ENCODE data around the gene NUP50. TPM values are rescaled to one million over a fixed set of nuclear protein-coding genes. Genes with fewer than 3 reads are reported as not detected.

NUP50 gene
- total RNA-seq, 1 donor from 2014 or later, result 19.8 TPM

DNA sequence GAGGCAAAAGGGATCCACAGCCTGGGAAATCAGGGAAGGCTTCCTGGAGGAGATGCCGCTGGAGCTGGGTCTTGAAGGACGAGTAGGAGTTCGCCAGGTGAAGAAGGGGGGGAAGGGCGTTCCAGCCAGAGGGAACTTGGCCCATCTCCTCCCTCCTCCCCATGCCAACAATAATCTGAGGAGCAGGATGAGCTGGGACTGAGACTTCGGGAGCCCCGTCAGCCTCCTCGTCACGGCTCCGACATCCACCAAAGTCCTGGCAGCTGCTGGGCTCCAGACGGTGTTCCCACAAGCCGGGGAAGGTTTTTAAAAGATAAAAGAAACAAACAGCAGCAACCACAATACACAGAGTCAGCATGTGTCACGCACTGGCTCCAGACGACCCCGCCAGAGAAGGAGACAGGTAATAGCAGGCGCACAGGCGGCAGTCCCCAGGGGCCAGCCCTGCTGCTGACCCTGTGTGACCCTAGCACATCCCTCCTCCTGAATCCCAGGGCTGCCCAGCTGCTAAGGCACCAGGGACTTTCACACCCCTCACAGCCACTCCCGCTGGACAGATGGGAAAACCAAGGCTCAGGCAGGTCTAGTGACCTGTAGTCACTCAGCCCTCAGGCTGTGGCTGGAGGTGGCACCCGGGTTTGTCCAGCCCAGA is 37.3 kb downstream of the NUP50 start:
- H3K36me3 ChIP-seq (ENCODE audit: control insufficient read depth in 3 of 3, insufficient read depth in 3 of 3, low read length in 3 of 3), result peaks cover 29 to 66% (median 51%) of the 10 kb centered on the region in 3 donors
- no peak overlapping the region for H3K9ac ChIP-seq (ENCODE audit: low read depth in 1 of 3, low read length in 3 of 3)
- no peaks in the 10 kb centered on the region for H3K27me3 ChIP-seq (ENCODE audit: control insufficient read depth in 3 of 3, insufficient read depth in 3 of 3, low read length in 3 of 3)
- H3K4me3 ChIP-seq (ENCODE audit: low read length in 3 of 3), result no peak overlapping the region
- H3K4me1 ChIP-seq (ENCODE audit: control insufficient read depth in 3 of 3, insufficient read depth in 3 of 3, low read length in 3 of 3), result peaks cover 0 to 3% (median 0%) of the 10 kb centered on the region in 3 donors
- no peak overlapping the region for H3K27ac ChIP-seq (ENCODE audit: low read depth, low read length)
- H3K9me3 ChIP-seq (ENCODE audit: control insufficient read depth in 3 of 3, low read length in 3 of 3), result no peaks in the 10 kb centered on the region

DNA sequence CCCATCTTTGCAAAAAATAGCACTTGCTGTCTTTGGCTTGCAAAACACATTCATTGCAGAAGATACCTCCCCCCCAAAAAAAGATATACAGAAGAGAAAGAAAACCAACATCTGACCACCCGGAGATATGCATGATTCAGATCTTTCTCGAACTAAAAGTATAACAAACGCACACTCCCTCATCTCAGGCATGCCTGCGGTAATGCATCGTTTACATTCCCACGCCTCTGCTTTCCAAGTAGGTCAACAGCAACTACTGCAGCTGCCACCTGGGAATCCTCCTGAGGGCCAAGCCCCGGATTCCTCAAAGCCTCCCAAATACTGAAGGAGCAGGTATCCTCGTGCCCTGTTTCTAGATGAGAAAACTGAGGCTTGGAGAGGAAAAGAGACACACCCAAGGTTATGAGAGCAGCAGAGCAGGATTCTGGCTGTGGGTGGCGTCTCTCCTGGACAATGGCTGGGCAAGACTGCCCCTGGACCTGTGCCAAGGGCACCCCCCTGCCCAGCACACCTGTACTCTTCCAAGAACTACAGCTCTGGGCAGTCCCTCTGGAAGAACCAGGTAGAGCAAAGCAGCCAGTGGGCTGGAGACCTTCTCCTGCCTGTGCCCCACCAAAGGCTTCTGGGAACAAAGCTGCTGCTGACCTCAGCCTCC is 38.1 kb downstream of the NUP50 start:
- Histone ChIP-seq H3K27me3 (ENCODE audit: control insufficient read depth in 3 of 3, insufficient read depth in 3 of 3, low read length in 3 of 3) (no peaks in the 10 kb centered on the region), H3K27ac (ENCODE audit: low read depth, low read length) (no peak overlapping the region), H3K36me3 (ENCODE audit: control insufficient read depth in 3 of 3, insufficient read depth in 3 of 3, low read length in 3 of 3) (peaks cover 29 to 61% (median 50%) of the 10 kb centered on the region in 3 donors), H3K9me3 (ENCODE audit: control insufficient read depth in 3 of 3, low read length in 3 of 3) (no peaks in the 10 kb centered on the region), H3K4me3 (ENCODE audit: low read length in 3 of 3) (no peak overlapping the region), H3K4me1 (ENCODE audit: control insufficient read depth in 3 of 3, insufficient read depth in 3 of 3, low read length in 3 of 3) (peaks cover 0 to 3% (median 0%) of the 10 kb centered on the region in 3 donors), H3K9ac (ENCODE audit: low read depth in 1 of 3, low read length in 3 of 3) (no peak overlapping the region)

DNA sequence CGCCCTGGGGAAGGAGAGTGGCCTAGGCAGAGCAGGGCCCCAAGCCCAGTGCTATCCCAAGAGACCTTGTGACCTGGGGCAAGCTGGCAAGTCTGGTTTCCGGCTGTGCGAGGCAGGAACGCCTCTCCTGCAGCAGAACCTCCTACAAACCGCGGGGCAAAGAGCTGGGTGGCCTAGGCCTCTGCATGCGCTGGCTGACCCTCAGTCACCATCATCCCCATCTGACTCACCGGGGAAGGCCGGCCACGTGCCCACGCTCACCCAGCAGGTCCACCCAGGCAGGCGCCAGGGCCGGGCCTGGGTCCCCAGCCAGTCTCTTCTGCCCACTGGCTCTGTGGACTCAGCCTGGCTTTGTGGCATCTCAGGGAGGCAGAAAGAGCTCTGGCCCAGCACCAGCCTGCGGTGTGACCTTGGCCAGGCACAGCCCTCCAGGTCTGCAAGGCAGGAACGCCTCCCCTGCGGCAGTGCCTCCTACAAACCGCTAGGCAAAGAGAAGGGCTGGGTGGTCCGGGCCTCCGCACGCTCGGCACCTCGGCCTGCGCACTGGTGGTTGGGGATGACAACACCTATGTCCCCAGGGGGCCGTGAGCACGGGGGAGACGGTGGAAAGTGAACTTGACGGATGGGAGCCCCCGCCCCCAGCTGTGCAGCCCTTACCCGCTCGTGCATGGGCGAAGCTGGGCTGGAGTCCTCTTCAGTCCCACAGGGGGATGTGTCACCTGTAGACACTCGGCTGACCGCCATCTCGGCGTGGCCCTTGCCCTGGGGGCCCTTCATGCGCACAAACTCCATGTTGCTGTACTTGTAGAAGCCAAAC is 38.8 kb downstream of the NUP50 start:
- H3K9ac ChIP-seq (ENCODE audit: low read depth in 1 of 3, low read length in 3 of 3), result no peak overlapping the region
- peaks cover 24 to 61% (median 45%) of the 10 kb centered on the region in 3 donors for H3K36me3 ChIP-seq (ENCODE audit: control insufficient read depth in 3 of 3, insufficient read depth in 3 of 3, low read length in 3 of 3)
- peaks cover 0 to 3% (median 0%) of the 10 kb centered on the region in 3 donors for H3K4me1 ChIP-seq (ENCODE audit: control insufficient read depth in 3 of 3, insufficient read depth in 3 of 3, low read length in 3 of 3)
- H3K27ac ChIP-seq (ENCODE audit: low read depth, low read length), result no peak overlapping the region
- no peak overlapping the region for H3K4me3 ChIP-seq (ENCODE audit: low read length in 3 of 3)
- no peaks in the 10 kb centered on the region for H3K9me3 ChIP-seq (ENCODE audit: control insufficient read depth in 3 of 3, low read length in 3 of 3)
- no peaks in the 10 kb centered on the region for H3K27me3 ChIP-seq (ENCODE audit: control insufficient read depth in 3 of 3, insufficient read depth in 3 of 3, low read length in 3 of 3)

DNA sequence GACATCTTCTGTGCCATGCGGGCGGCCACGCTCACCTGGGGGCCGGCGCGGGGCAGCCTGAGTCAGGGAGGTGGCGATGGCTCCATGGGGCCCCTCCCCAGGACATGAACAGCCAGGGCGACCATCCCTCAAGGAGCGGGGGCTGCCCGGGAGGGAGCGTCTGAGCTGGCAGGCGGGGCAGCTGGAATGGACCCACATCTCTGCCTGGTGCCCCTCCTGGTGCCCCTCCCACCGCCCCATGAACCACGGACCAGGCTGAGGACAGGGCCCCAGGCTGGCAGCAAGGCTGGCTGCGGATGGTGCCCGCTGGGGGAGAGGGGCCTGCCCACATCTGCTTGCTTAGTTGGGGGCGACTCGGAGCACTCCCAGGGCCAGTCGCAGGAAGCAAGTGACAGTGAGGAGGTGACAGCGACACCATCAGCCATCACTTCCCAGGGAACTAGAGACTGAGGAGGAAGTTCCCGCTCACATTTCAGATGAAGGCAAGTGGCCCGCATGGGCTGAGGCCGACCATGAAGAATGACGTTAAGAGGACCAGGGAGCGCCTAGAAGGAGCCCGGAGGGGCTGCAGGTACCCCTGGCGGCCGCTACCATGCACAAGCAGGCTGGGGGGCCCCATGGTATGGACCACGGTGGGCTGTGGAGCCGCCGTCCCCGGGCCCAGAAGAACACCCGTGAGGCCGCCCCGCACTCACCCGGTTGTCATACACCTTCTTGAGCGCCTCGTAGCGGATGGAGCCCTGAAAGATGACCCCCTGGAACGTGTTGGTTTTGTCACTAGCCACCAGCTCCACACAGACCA is 39.6 kb downstream of the NUP50 start:
- Histone ChIP-seq H3K36me3 (ENCODE audit: control insufficient read depth in 3 of 3, insufficient read depth in 3 of 3, low read length in 3 of 3) (peaks cover 20 to 53% (median 40%) of the 10 kb centered on the region in 3 donors), H3K9me3 (ENCODE audit: control insufficient read depth in 3 of 3, low read length in 3 of 3) (no peaks in the 10 kb centered on the region), H3K9ac (ENCODE audit: low read depth in 1 of 3, low read length in 3 of 3) (no peak overlapping the region), H3K4me1 (ENCODE audit: control insufficient read depth in 3 of 3, insufficient read depth in 3 of 3, low read length in 3 of 3) (peaks cover 0 to 3% (median 0%) of the 10 kb centered on the region in 3 donors), H3K4me3 (ENCODE audit: low read length in 3 of 3) (no peak overlapping the region), H3K27ac (ENCODE audit: low read depth, low read length) (no peak overlapping the region), H3K27me3 (ENCODE audit: control insufficient read depth in 3 of 3, insufficient read depth in 3 of 3, low read length in 3 of 3) (no peaks in the 10 kb centered on the region)

DNA sequence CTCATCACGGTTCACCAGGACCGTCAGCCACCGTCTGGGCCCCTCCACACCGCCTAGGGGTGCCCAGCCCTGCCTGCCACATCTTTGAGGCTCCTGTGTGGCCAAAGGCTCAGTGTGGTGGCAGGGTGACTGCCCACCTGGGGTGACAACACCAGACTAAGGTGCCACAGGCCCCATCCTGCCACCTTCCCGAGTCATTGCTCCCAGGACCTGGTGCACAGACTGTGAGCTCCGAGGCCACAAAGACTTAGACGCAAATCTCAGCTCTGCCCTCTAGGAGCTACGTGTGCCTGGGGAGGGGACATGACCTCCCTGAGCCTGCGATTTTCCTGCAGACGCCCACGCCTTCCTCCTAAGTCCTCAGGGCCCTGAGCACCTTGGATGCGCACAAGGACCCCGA is 40.5 kb downstream of the NUP50 start:
- Histone ChIP-seq H3K36me3 (ENCODE audit: control insufficient read depth in 3 of 3, insufficient read depth in 3 of 3, low read length in 3 of 3) (peaks cover 19 to 48% (median 38%) of the 10 kb centered on the region in 3 donors), H3K9me3 (ENCODE audit: control insufficient read depth in 3 of 3, low read length in 3 of 3) (no peaks in the 10 kb centered on the region), H3K9ac (ENCODE audit: low read depth in 1 of 3, low read length in 3 of 3) (no peak overlapping the region), H3K4me1 (ENCODE audit: control insufficient read depth in 3 of 3, insufficient read depth in 3 of 3, low read length in 3 of 3) (peaks cover 0 to 4% (median 2%) of the 10 kb centered on the region in 3 donors), H3K27me3 (ENCODE audit: control insufficient read depth in 3 of 3, insufficient read depth in 3 of 3, low read length in 3 of 3) (no peaks in the 10 kb centered on the region), H3K27ac (ENCODE audit: low read depth, low read length) (no peak overlapping the region), H3K4me3 (ENCODE audit: low read length in 3 of 3) (no peak overlapping the region)

DNA sequence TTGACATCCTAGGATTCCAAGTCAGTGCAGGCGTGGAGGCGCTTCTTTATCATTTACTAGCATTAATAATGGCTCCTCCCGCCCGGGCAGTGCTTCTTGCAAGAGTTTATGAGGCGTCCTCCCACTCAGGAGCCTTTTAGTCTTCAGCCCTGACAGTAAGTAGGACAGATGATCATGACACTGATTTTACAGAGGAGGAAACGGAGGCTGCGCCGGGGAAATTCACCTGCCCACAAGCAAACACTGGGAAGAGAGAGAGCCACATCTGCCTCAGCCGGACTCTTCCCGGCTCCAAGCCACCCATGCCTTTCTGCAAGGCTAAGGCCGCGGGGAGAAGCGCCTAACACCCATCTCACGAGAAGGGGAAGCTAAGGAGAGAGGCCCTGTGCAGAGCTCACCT is 41.1 kb downstream of the NUP50 start:
- no peak overlapping the region for H3K27ac ChIP-seq (ENCODE audit: low read depth, low read length)
- H3K9me3 ChIP-seq (ENCODE audit: control insufficient read depth in 3 of 3, low read length in 3 of 3), result no peaks in the 10 kb centered on the region
- no peak overlapping the region for H3K4me3 ChIP-seq (ENCODE audit: low read length in 3 of 3)
- no peaks in the 10 kb centered on the region for H3K27me3 ChIP-seq (ENCODE audit: control insufficient read depth in 3 of 3, insufficient read depth in 3 of 3, low read length in 3 of 3)
- H3K4me1 ChIP-seq (ENCODE audit: control insufficient read depth in 3 of 3, insufficient read depth in 3 of 3, low read length in 3 of 3), result peaks cover 0 to 7% (median 6%) of the 10 kb centered on the region in 3 donors
- H3K9ac ChIP-seq (ENCODE audit: low read depth in 1 of 3, low read length in 3 of 3), result no peak overlapping the region
- H3K36me3 ChIP-seq (ENCODE audit: control insufficient read depth in 3 of 3, insufficient read depth in 3 of 3, low read length in 3 of 3), result peaks cover 14 to 42% (median 32%) of the 10 kb centered on the region in 3 donors

DNA sequence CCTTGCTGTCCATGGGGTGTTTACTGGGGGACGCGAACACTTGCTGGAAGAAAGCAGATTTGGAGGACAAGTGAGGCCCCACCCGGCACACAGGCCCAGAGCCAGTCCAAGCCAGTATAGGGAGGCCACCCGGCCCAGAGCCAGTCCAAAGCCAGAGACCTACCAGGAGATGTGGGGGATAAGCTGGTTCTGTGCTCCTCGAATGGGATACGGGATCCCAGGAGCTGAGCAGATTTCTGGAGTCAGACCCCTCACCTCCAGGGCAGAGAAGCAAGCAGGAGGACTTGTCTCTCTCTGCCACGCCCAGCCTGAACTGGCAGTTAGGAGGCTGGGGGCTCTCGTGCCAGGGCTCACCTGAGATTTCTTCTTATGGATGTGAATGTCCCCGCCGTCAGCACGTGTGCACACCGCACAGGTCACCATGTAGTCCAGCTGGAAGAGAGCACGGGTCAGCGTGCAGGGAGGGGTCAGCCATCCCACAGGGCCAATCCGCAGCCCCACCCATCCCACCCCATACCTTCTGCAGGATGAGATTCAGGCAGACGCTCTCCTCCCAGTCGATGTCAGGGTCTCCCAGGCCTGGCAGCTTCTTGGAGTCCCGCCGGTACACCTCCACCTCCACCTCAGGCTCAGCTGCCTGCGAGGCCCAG is 41.7 kb downstream of the NUP50 start:
- Histone ChIP-seq H3K9ac (ENCODE audit: low read depth in 1 of 3, low read length in 3 of 3) (no peak overlapping the region), H3K27ac (ENCODE audit: low read depth, low read length) (no peak overlapping the region), H3K9me3 (ENCODE audit: control insufficient read depth in 3 of 3, low read length in 3 of 3) (no peaks in the 10 kb centered on the region), H3K36me3 (ENCODE audit: control insufficient read depth in 3 of 3, insufficient read depth in 3 of 3, low read length in 3 of 3) (peaks cover 16 to 38% (median 28%) of the 10 kb centered on the region in 3 donors), H3K4me3 (ENCODE audit: low read length in 3 of 3) (no peak overlapping the region), H3K27me3 (ENCODE audit: control insufficient read depth in 3 of 3, insufficient read depth in 3 of 3, low read length in 3 of 3) (no peaks in the 10 kb centered on the region), H3K4me1 (ENCODE audit: control insufficient read depth in 3 of 3, insufficient read depth in 3 of 3, low read length in 3 of 3) (peaks cover 3 to 13% (median 6%) of the 10 kb centered on the region in 3 donors)

DNA sequence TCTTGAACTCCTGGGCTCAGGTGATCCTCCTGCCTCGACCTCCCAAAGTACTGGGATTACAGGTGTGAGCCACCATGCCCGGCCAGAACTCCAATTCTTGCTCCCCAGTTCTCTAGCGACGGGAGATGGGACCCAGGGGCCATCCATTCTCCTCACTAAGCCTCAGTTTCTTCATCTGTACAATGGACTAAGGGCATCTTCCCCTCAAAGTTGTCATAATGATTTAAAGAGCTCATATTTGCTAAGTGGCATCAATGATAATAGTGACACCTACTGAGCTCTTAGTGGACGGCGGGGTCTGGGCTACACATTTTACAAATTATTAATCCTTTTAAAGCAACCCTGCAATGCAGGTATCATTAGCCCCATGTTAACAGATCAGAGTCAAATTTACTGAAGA is 42.5 kb downstream of the NUP50 start:
- no peak overlapping the region for H3K4me3 ChIP-seq (ENCODE audit: low read length in 3 of 3)
- H3K36me3 ChIP-seq (ENCODE audit: control insufficient read depth in 3 of 3, insufficient read depth in 3 of 3, low read length in 3 of 3), result peaks cover 13 to 29% (median 22%) of the 10 kb centered on the region in 3 donors
- peaks cover 3 to 20% (median 10%) of the 10 kb centered on the region in 3 donors for H3K4me1 ChIP-seq (ENCODE audit: control insufficient read depth in 3 of 3, insufficient read depth in 3 of 3, low read length in 3 of 3)
- H3K27ac ChIP-seq (ENCODE audit: low read depth, low read length), result no peak overlapping the region
- no peak overlapping the region for H3K9ac ChIP-seq (ENCODE audit: low read depth in 1 of 3, low read length in 3 of 3)
- no peaks in the 10 kb centered on the region for H3K9me3 ChIP-seq (ENCODE audit: control insufficient read depth in 3 of 3, low read length in 3 of 3)
- no peaks in the 10 kb centered on the region for H3K27me3 ChIP-seq (ENCODE audit: control insufficient read depth in 3 of 3, insufficient read depth in 3 of 3, low read length in 3 of 3)

DNA sequence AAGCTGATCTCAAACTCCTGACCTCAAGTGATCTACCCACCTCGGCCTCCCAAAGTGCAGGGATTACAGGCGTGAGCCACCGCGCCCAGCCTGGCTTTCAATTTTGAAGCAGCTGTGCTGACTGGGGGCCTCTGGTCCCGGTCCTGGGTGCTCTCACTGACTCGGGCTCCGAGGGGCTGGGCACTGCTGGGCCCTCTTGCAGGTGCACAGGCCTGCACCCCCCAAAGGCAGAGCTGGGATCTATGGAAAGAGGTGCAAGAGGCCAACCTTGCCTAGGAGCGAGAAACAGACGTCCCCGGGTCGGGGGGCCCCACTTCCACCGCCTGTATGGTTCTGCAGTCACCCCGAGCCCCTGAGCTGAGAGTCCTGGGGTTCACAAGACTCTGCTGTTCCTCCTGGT is 43.8 kb downstream of the NUP50 start:
- no peaks in the 10 kb centered on the region for H3K9me3 ChIP-seq (ENCODE audit: control insufficient read depth in 3 of 3, low read length in 3 of 3)
- H3K27ac ChIP-seq (ENCODE audit: low read depth, low read length), result no peak overlapping the region
- H3K27me3 ChIP-seq (ENCODE audit: control insufficient read depth in 3 of 3, insufficient read depth in 3 of 3, low read length in 3 of 3), result no peaks in the 10 kb centered on the region
- no peak overlapping the region for H3K9ac ChIP-seq (ENCODE audit: low read depth in 1 of 3, low read length in 3 of 3)
- H3K4me1 ChIP-seq (ENCODE audit: control insufficient read depth in 3 of 3, insufficient read depth in 3 of 3, low read length in 3 of 3), result peaks cover 7 to 29% (median 14%) of the 10 kb centered on the region in 3 donors
- H3K4me3 ChIP-seq (ENCODE audit: low read length in 3 of 3), result no peak overlapping the region
- H3K36me3 ChIP-seq (ENCODE audit: control insufficient read depth in 3 of 3, insufficient read depth in 3 of 3, low read length in 3 of 3), result peaks cover 13 to 22% (median 19%) of the 10 kb centered on the region in 3 donors

All from skeletal muscle tissue (tissue), 4 donors.